Keratinocyte (primary cell): Measurements from ENCODE around the gene ARMC2.

Source experiments
- EZH2 ChIP-seq: IDR thresholded peaks from one replicate; pipeline ENCODE4 v1.6.1; 2012; ENCODE audit warnings: inconsistent platforms, mild to moderate bottlenecking, low read length, moderate library complexity
- TF ChIP-seq, protein P1 (sequence below), 3 experiments: IDR thresholded peaks in 1 of 3; conservative IDR thresholded peaks in 1 of 3; optimal IDR thresholded peaks in 1 of 3; 2 replicates in 2 of 3; 3 replicates in 1 of 3; pipeline versions ENCODE3 to v1.5.1; 2011; ENCODE audit warnings: low read length in 3 of 3, mild to moderate bottlenecking in 3 of 3, moderate library complexity in 2 of 3, control low read depth in 1 of 3, inconsistent platforms in 1 of 3; ENCODE audit not compliant: insufficient read depth in 2 of 3; ENCODE audit errors: extremely low read depth in 1 of 3

DNA sequence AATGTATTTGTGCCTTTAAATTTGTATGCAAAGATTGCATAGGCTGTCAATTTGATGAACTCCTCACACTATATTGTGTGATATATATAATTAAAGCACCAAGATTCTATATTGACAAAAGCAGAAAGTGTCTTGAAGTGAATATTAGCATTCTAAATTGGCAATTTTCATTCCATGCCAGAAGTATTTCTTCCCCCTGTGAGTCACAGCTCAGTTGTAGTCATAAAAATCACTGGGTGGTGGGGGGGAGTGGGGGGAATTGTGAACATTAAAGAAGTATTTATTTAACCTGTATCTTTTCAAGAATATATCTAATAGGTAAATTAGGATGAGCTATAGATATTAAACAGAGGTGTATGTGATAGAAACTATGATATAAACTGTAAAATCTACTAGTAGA is 3.1 kb upstream of the ARMC2 start:
- TF ChIP-seq, protein P1, sequence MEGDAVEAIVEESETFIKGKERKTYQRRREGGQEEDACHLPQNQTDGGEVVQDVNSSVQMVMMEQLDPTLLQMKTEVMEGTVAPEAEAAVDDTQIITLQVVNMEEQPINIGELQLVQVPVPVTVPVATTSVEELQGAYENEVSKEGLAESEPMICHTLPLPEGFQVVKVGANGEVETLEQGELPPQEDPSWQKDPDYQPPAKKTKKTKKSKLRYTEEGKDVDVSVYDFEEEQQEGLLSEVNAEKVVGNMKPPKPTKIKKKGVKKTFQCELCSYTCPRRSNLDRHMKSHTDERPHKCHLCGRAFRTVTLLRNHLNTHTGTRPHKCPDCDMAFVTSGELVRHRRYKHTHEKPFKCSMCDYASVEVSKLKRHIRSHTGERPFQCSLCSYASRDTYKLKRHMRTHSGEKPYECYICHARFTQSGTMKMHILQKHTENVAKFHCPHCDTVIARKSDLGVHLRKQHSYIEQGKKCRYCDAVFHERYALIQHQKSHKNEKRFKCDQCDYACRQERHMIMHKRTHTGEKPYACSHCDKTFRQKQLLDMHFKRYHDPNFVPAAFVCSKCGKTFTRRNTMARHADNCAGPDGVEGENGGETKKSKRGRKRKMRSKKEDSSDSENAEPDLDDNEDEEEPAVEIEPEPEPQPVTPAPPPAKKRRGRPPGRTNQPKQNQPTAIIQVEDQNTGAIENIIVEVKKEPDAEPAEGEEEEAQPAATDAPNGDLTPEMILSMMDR (optimal IDR thresholded peaks at IDR 0.05 in 1 of 3, IDR thresholded peaks at IDR 0.05 in 1 of 3, conservative IDR thresholded peaks at IDR 0.05 in 1 of 3; ENCODE audit: extremely low read depth in 1 of 3, insufficient read depth in 2 of 3, low read length in 3 of 3) = no peak
- no peak for TF ChIP-seq EZH2
